DND-41 (cell line): ENCODE data around the gene DYNC1LI2.

ENCODE experiments used
- EZH2 ChIP-seq: IDR thresholded peaks from 3 replicates; pipeline ENCODE4 v1.6.1; 2012; ENCODE audit warnings: borderline replicate concordance, low read depth, mild to moderate bottlenecking, moderate library complexity, low read length, inconsistent platforms; ENCODE audit not compliant: severe bottlenecking
- TF ChIP-seq, protein P1 (sequence below): IDR thresholded peaks from 2 replicates; pipeline ENCODE4 v1.5.1; 2012; ENCODE audit warnings: borderline replicate concordance, low read length, moderate library complexity, mild to moderate bottlenecking; ENCODE audit not compliant: poor library complexity, severe bottlenecking; ENCODE audit errors: extremely low read depth

- TF ChIP-seq, protein P1, sequence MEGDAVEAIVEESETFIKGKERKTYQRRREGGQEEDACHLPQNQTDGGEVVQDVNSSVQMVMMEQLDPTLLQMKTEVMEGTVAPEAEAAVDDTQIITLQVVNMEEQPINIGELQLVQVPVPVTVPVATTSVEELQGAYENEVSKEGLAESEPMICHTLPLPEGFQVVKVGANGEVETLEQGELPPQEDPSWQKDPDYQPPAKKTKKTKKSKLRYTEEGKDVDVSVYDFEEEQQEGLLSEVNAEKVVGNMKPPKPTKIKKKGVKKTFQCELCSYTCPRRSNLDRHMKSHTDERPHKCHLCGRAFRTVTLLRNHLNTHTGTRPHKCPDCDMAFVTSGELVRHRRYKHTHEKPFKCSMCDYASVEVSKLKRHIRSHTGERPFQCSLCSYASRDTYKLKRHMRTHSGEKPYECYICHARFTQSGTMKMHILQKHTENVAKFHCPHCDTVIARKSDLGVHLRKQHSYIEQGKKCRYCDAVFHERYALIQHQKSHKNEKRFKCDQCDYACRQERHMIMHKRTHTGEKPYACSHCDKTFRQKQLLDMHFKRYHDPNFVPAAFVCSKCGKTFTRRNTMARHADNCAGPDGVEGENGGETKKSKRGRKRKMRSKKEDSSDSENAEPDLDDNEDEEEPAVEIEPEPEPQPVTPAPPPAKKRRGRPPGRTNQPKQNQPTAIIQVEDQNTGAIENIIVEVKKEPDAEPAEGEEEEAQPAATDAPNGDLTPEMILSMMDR, result no peak
- no peak for TF ChIP-seq EZH2
Measured at GRCh38 chr16:66758086-66758485, 6.7 kb upstream of the DYNC1LI2 start.
